ENCODE results near the gene SLC10A2. TPM values are rescaled to one million over a fixed set of nuclear protein-coding genes. Genes with fewer than 3 reads are reported as not detected.
"Not testable (repeated sequence)": the region's sequence is repeated elsewhere in the genome, so short reads cannot be mapped to it uniquely, and the experiment has no call there.

The SLC10A2 gene
- not detected for total RNA-seq
- not detected for polyA plus RNA-seq
- long read RNA-seq, donor 1 = 0 reads
- long read RNA-seq, donor 2 = 0 reads
- long read RNA-seq, donor 3 = 0 reads
- long read RNA-seq, donor 4 = 0 reads

DNA sequence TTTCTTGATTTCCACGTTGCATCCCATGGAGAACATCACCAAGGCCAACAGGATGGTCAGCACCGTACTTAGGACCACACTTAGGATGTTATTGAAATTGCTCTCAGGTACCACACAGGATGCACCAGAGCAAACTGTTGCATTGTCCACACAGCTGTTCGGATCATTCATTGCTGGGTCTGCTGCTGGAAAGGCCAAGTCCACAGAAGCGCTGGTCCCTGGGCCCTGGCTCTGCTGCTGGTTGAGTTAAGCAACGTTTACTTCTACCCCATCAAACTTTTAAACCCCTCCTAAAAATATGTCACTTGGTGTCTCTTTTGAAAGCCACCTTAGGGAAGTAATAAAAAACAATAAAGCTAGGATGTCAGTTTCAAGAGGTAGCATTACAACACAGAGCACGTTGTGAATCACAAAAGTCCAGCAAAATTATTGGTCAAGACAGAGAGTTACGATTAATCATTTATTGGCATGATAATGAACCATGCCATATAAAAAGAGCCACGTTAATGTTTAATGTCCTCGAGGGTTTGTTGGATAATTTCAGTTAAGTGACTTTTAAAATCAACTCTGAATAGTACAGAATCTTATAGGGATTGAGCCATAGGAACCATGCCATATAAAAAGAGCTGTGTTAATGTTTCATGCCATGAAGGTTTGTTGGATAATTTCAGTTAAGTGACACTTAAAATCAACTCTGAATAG, at the start of gene SLC10A2:
TSS of gene SLC10A2 (minus strand) at position 339 of the 702 bp plus-strand sequence. CDS start at position 171, 168 bp downstream.
- no peak for DNase-seq
- Histone ChIP-seq H3K27ac (ENCODE audit: low read length) (no peak within 1 kb of the TSS), H3K4me1 (ENCODE audit: control insufficient read depth, insufficient read depth, low read length) (no peaks in the 10 kb centered on the region), H3K9me3 (ENCODE audit: control insufficient read depth, low read length) (no peaks in the 10 kb centered on the region), H3K27me3 (ENCODE audit: control insufficient read depth, insufficient read depth) (no peaks in the 10 kb centered on the region), H3K4me3 (ENCODE audit: low read length) (no peak within 1 kb of the TSS)
- WGBS = 78% methylated on average over 9 of the region's 9 CpGs
- intact Hi-C loops (cut with DNase I) = no loop called here
- no peak for ATAC-seq

GRCh38 chr13:103107580-103107979, 41.4 kb upstream of the SLC10A2 start:
- H3K27me3 ChIP-seq (ENCODE audit: control insufficient read depth, insufficient read depth) = no peaks in the 10 kb centered on the region
- H3K4me1 ChIP-seq (ENCODE audit: control insufficient read depth, insufficient read depth, low read length) = no peaks in the 10 kb centered on the region
- H3K9me3 ChIP-seq (ENCODE audit: control insufficient read depth, low read length) = no peaks in the 10 kb centered on the region
- no peak overlapping the region for H3K27ac ChIP-seq (ENCODE audit: low read length)
- DNase-seq = no peak
- no peak for ATAC-seq
- H3K4me3 ChIP-seq (ENCODE audit: low read length) = no peak overlapping the region
- intact Hi-C loops (cut with DNase I) = no loop called here
- WGBS = 41% methylated on average over 3 of the region's 3 CpGs

GRCh38 chr13:103104340-103104739, 38.1 kb upstream of the SLC10A2 start:
- intact Hi-C loops (cut with DNase I) = no loop called here

DNA sequence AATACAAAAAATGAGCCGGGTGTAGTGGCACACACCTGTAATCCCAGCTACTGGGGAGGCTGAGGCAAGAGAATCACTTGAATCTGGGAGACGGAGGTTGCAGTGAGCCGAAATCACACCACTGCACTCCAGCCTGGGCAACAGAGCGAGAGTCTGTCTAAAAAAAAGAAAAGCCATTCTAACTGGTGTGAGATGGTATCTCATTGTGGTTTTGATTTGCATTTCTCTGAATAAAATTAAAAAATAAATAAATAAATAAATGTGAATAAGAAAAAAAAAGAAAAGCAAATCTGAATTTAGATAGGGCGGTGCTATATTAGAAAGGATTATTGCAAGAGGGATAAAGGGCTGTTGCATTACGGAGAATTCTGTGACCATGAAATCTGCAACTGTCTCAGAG, 37.2 kb upstream of the SLC10A2 start:
- DNase-seq; H3K4me1 ChIP-seq (ENCODE audit: control insufficient read depth, insufficient read depth, low read length); H3K27me3 ChIP-seq (ENCODE audit: control insufficient read depth, insufficient read depth); ATAC-seq; H3K9me3 ChIP-seq (ENCODE audit: control insufficient read depth, low read length); H3K4me3 ChIP-seq (ENCODE audit: low read length); intact Hi-C loops (cut with DNase I); H3K27ac ChIP-seq (ENCODE audit: low read length): not testable (repeated sequence)
- 95% methylated on average over 6 of the region's 6 CpGs for WGBS

More at GRCh38 chr13:103104340-103104739, 38.1 kb upstream of the SLC10A2 start:
- no peaks in the 10 kb centered on the region for H3K9me3 ChIP-seq (ENCODE audit: control insufficient read depth, low read length)
- no peak for DNase-seq
- H3K4me1 ChIP-seq (ENCODE audit: control insufficient read depth, insufficient read depth, low read length) = no peaks in the 10 kb centered on the region
- no peaks in the 10 kb centered on the region for H3K27me3 ChIP-seq (ENCODE audit: control insufficient read depth, insufficient read depth)
- no peak overlapping the region for H3K27ac ChIP-seq (ENCODE audit: low read length)
- no peak overlapping the region for H3K4me3 ChIP-seq (ENCODE audit: low read length)
- ATAC-seq = no peak
- WGBS = 72% methylated on average over 5 of the region's 5 CpGs

GRCh38 chr13:103102482-103102881, 36.3 kb upstream of the SLC10A2 start:
- 61% methylated on average over 1 of the region's 1 CpG for WGBS
- H3K4me3 ChIP-seq (ENCODE audit: low read length) = no peak overlapping the region
- ATAC-seq (no peak), DNase-seq (no peak)
- H3K27me3 ChIP-seq (ENCODE audit: control insufficient read depth, insufficient read depth) = no peaks in the 10 kb centered on the region
- intact Hi-C loops (cut with DNase I) = no loop called here
- H3K4me1 ChIP-seq (ENCODE audit: control insufficient read depth, insufficient read depth, low read length) = no peaks in the 10 kb centered on the region
- H3K27ac ChIP-seq (ENCODE audit: low read length) = no peak overlapping the region
- no peaks in the 10 kb centered on the region for H3K9me3 ChIP-seq (ENCODE audit: control insufficient read depth, low read length)

GRCh38 chr13:103101901-103102300, 35.7 kb upstream of the SLC10A2 start:
- no peaks in the 10 kb centered on the region for H3K9me3 ChIP-seq (ENCODE audit: control insufficient read depth, low read length)
- DNase-seq (no peak), ATAC-seq (no peak)
- no peaks in the 10 kb centered on the region for H3K4me1 ChIP-seq (ENCODE audit: control insufficient read depth, insufficient read depth, low read length)
- no peak overlapping the region for H3K4me3 ChIP-seq (ENCODE audit: low read length)
- H3K27me3 ChIP-seq (ENCODE audit: control insufficient read depth, insufficient read depth) = no peaks in the 10 kb centered on the region
- WGBS = 43% methylated on average over 7 of the region's 7 CpGs
- intact Hi-C loops (cut with DNase I) = no loop called here
- no peak overlapping the region for H3K27ac ChIP-seq (ENCODE audit: low read length)

GRCh38 chr13:103101500-103101899, 35.3 kb upstream of the SLC10A2 start:
- ATAC-seq = no peak
- intact Hi-C loops (cut with DNase I) = no loop called here
- Histone ChIP-seq H3K27me3 (ENCODE audit: control insufficient read depth, insufficient read depth) (no peaks in the 10 kb centered on the region), H3K4me1 (ENCODE audit: control insufficient read depth, insufficient read depth, low read length) (no peaks in the 10 kb centered on the region), H3K27ac (ENCODE audit: low read length) (no peak overlapping the region), H3K4me3 (ENCODE audit: low read length) (no peak overlapping the region), H3K9me3 (ENCODE audit: control insufficient read depth, low read length) (no peaks in the 10 kb centered on the region)
- 41% methylated on average over 2 of the region's 2 CpGs for WGBS
- DNase-seq = no peak

- Histone ChIP-seq H3K9me3 (ENCODE audit: control insufficient read depth, low read length) (no peaks in the 10 kb centered on the region), H3K4me1 (ENCODE audit: control insufficient read depth, insufficient read depth, low read length) (no peaks in the 10 kb centered on the region), H3K27ac (ENCODE audit: low read length) (no peak overlapping the region), H3K27me3 (ENCODE audit: control insufficient read depth, insufficient read depth) (no peaks in the 10 kb centered on the region), H3K4me3 (ENCODE audit: low read length) (no peak overlapping the region)
- ATAC-seq = no peak
- intact Hi-C loops (cut with DNase I) = no loop called here
- DNase-seq = no peak
Measured at GRCh38 chr13:103100830-103101229, 34.6 kb upstream of the SLC10A2 start.

DNA sequence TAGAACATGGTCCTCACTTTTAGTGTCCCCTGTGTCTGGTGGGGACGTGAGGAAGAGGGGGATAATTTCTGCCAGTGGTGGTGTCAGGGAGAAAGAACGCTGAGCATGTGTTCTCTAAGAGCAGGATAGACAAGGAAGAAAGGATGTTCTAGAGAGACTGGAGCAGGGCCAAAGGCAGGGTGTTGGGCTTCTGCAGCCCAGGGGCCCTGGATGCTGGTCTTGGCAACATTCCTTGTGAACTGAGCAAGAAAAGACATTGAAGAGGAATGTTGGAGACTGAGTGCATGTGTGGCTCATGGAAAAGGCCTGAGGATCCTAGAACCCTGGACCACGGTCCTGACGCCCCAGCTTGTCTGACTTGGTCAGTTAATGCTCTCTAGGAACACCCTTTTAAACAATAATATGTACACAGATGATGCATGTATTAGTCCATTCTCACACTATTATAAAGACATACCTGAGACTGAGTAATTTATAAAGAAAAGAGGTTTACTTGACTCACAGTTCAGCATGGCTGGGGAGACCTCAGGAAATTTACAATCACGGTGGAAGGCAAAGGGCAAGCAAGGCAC, 33.6 kb upstream of the SLC10A2 start:
- ATAC-seq (no peak), DNase-seq (no peak)
- Histone ChIP-seq H3K4me3 (ENCODE audit: low read length) (no peak overlapping the region), H3K27me3 (ENCODE audit: control insufficient read depth, insufficient read depth) (no peaks in the 10 kb centered on the region), H3K27ac (ENCODE audit: low read length) (no peak overlapping the region), H3K9me3 (ENCODE audit: control insufficient read depth, low read length) (no peaks in the 10 kb centered on the region), H3K4me1 (ENCODE audit: control insufficient read depth, insufficient read depth, low read length) (no peaks in the 10 kb centered on the region)
- intact Hi-C loops (cut with DNase I) = no loop called here
- WGBS = 61% methylated on average over 5 of the region's 5 CpGs

DNA sequence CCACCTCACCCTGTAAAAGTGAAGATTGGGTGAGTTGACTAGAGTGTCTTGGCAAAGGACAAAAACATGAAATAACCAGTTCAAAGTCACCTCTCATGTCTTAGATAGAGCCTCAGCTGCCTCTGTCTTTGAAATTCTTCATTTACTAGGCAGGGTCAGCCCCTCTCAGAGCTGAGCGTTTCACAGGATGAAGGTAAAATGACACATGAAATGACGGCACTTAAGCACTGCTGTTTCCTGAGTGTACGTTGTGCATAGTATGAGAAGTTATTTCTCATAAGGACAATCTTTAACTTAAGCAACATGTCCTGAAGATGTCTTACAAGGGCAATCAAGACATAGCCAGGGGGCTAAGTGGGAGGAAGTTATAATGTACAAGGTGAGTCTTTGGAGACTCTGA, 32.3 kb upstream of the SLC10A2 start:
- DNase-seq (no peak), ATAC-seq (no peak)
- Histone ChIP-seq H3K27ac (ENCODE audit: low read length) (no peak overlapping the region), H3K4me1 (ENCODE audit: control insufficient read depth, insufficient read depth, low read length) (no peaks in the 10 kb centered on the region), H3K9me3 (ENCODE audit: control insufficient read depth, low read length) (peaks cover 2% of the 10 kb centered on the region), H3K27me3 (ENCODE audit: control insufficient read depth, insufficient read depth) (no peaks in the 10 kb centered on the region), H3K4me3 (ENCODE audit: low read length) (no peak overlapping the region)
- intact Hi-C loops (cut with DNase I) = no loop called here
- WGBS = 75% methylated on average over 3 of the region's 3 CpGs

DNA sequence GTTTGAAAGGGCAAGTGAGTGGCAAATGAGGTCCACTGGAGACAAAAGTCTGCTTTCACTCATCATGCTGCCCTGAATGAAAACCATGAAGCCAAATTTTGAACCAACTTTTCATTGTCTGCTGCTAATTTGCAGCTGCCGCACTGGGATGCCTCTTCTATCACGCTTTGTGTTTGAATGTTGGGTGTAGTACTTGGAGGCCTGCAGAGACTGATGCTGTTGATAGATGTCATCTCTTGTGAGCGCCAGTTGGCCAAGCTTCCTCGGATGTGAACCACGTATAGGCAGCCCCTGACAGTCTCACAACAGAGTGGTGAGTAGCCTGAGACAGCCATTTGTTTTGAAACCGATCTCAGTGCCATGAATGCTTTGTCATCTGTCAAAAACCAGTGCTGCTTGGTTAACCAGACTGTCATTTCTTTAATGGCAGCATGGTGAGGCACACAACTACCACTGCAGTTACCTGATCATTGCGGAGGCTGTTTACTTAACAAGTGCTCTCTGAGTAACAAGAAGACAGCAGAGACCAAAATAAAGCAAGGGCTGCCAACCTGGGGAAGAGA, 31.2 kb upstream of the SLC10A2 start:
- intact Hi-C loops (cut with DNase I) = no loop called here
- no peaks in the 10 kb centered on the region for H3K27me3 ChIP-seq (ENCODE audit: control insufficient read depth, insufficient read depth)
- no peak overlapping the region for H3K27ac ChIP-seq (ENCODE audit: low read length)
- peaks cover 2% of the 10 kb centered on the region for H3K9me3 ChIP-seq (ENCODE audit: control insufficient read depth, low read length)
- no peak for ATAC-seq
- DNase-seq = no peak
- no peak overlapping the region for H3K4me3 ChIP-seq (ENCODE audit: low read length)
- H3K4me1 ChIP-seq (ENCODE audit: control insufficient read depth, insufficient read depth, low read length) = no peaks in the 10 kb centered on the region
- 76% methylated on average over 7 of the region's 7 CpGs for WGBS
